Measurements from ENCODE around the gene SNW1. TPM values are rescaled to one million over a fixed set of nuclear protein-coding genes. Genes with fewer than 3 reads are reported as not detected.

Gene SNW1
- total and polyA plus RNA-seq, 2 of the 13 experiments (the other 11 are each of a cell fraction or from before 2014, with no cell fraction given), result 23.2 to 65.8 TPM

DNA sequence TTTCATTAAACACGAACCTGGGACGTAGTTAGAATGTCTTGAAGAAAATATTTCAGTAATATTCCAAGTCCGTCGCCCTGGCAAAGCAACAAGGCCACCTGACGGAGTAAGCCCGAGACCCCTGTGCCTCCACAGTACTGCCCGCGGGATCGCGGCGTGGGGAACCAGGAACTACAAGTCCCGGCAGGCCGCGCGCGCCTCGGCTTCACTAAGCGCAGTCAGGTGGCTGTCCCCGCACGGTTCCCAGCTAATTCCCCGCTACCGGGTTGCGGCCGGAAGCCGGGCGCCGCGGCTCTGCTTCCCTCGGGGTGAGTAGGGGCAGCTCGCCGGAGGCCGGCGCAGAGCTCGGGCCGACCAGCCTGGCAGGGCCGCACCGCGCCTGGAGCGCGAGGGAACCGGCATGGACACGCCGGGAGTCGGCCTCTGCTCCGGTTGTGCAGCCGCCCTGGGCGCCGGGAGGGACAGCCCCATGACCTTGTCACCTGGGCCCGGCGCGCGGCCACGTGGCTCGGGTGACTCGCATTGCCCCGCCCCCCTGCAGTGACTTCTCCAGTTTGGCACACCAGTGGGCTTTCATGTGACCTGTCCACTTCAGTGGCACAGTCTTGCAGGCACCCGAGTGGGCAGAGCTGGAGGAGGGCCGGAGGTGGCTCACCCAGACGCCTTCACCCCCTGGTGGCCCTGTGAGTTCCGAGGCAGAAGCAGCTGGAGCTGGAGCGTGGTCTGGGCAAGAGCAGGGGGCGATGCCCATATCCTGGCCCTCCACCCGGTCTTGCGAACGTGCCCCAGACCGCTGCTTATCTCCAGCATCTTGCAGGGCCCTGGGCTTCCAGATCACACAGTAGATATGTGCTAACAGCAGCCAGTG, 39.1 kb upstream of the SNW1 start, which contains the start of gene ADCK1 (continued):
- TF ChIP-seq ZSCAN29 (CRISPR knock-in tag; conservative IDR thresholded peaks at IDR 0.05) (no peak; the same call in 1 of the 2 replicates), CENPX (CRISPR knock-in tag; IDR thresholded peaks at IDR 0.05) (no peak), HOXA3 (CRISPR knock-in tag; IDR thresholded peaks at IDR 0.05) (peak; percentile 83), RFX1 (IDR thresholded peaks at IDR 0.05) (no peak), ZNF747 (CRISPR knock-in tag; IDR thresholded peaks at IDR 0.05; ENCODE audit: borderline replicate concordance) (peak; percentile 86; the same call in 1 of the 2 replicates), NAIF1 (CRISPR knock-in tag; IDR thresholded peaks at IDR 0.05; ENCODE audit: borderline replicate concordance) (no peak), TAF1 (CRISPR knock-in tag; IDR thresholded peaks at IDR 0.05) (peak; percentile 79), PAX8 (CRISPR knock-in tag; IDR thresholded peaks at IDR 0.05; ENCODE audit: borderline replicate concordance) (0 out of 2 replicates have a peak, but pooled peaks have one; percentile 21), HOXA9 (CRISPR knock-in tag; IDR thresholded peaks at IDR 0.05; ENCODE audit: borderline replicate concordance) (no peak), STAG1 (CRISPR knock-in tag; IDR thresholded peaks at IDR 0.05) (no peak), NRL (CRISPR knock-in tag; IDR thresholded peaks at IDR 0.05; ENCODE audit: borderline replicate concordance) (peak; percentile 91), ZNF878 (CRISPR knock-in tag; IDR thresholded peaks at IDR 0.05) (no peak), BRCA1 (CRISPR knock-in tag; IDR thresholded peaks at IDR 0.05) (no peak), ZBTB20 (CRISPR knock-in tag; IDR thresholded peaks at IDR 0.05; ENCODE audit: borderline replicate concordance, low read depth) (no peak), ZNF75D (CRISPR knock-in tag; IDR thresholded peaks at IDR 0.05; ENCODE audit: borderline replicate concordance) (no peak), ZNF274 (CRISPR knock-in tag; IDR thresholded peaks at IDR 0.05) (no peak), BHLHE40 (IDR thresholded peaks at IDR 0.05; ENCODE audit: low read length) (peak; percentile 38), TBL1XR1 (IDR thresholded peaks at IDR 0.05; ENCODE audit: borderline replicate concordance, low read length, partially characterized antibody) (no peak), TARDBP (CRISPR knock-in tag; IDR thresholded peaks at IDR 0.05) (peak; percentile 67; the same call in 1 of the 2 replicates), HNRNPUL1 (IDR thresholded peaks at IDR 0.05; ENCODE audit: low read depth, low read length) (peak; percentile 45; the same call in 1 of the 2 replicates), HDAC2 (CRISPR knock-in tag; IDR thresholded peaks at IDR 0.05) (peak; percentile 63; the same call in 1 of the 2 replicates), PRPF4 (IDR thresholded peaks at IDR 0.05; ENCODE audit: low read depth, low read length, poor library complexity, severe bottlenecking) (no peak), ZNF234 (CRISPR knock-in tag; conservative IDR thresholded peaks at IDR 0.05) (no peak), ZSCAN31 (CRISPR knock-in tag; IDR thresholded peaks at IDR 0.05; ENCODE audit: low read depth) (peak; percentile 88)
- TF ChIP-seq, protein P1, sequence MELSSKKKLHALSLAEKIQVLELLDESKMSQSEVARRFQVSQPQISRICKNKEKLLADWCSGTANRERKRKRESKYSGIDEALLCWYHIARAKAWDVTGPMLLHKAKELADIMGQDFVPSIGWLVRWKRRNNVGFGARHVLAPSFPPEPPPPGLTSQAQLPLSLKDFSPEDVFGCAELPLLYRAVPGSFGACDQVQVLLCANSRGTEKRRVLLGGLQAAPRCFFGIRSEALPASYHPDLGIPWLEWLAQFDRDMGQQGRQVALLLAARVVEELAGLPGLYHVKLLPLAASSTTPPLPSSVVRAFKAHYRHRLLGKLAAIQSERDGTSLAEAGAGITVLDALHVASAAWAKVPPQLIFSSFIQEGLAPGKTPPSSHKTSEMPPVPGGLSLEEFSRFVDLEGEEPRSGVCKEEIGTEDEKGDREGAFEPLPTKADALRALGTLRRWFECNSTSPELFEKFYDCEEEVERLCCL (CRISPR knock-in tag; IDR thresholded peaks at IDR 0.05; ENCODE audit: borderline replicate concordance), result no peak
- TF ChIP-seq, protein P2, sequence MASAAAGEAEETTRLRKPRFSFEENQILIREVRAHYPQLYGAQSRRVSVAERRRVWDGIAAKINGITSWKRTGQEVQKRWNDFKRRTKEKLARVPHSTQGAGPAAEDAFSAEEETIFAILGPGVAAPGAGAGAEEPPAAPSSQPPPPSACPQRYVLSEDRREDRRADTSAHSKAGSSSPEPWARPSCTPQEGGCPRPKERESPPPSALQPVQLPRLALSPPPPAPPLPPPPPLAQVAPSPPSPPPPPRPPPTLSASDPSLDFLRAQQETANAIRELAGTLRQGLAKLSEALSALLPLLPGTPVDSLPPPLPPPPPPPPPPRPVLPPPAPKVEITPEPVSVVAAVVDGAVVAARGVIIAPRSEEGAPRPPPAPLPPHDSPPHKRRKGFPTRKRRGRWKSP (CRISPR knock-in tag; IDR thresholded peaks at IDR 0.05), result peak; percentile 58; the same call in 1 of the 2 replicates
- TF ChIP-seq, protein P3, sequence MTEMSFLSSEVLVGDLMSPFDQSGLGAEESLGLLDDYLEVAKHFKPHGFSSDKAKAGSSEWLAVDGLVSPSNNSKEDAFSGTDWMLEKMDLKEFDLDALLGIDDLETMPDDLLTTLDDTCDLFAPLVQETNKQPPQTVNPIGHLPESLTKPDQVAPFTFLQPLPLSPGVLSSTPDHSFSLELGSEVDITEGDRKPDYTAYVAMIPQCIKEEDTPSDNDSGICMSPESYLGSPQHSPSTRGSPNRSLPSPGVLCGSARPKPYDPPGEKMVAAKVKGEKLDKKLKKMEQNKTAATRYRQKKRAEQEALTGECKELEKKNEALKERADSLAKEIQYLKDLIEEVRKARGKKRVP (CRISPR knock-in tag; IDR thresholded peaks at IDR 0.05), result peak in 1 of 2 experiments; percentile 61; a peak in 2 of 4 replicates
